ENCODE results near the gene SLC9A9.
"Not testable (repeated sequence)": the region's sequence is repeated elsewhere in the genome, so short reads cannot be mapped to it uniquely, and the experiment has no call there.

SLC9A9 gene

DNA sequence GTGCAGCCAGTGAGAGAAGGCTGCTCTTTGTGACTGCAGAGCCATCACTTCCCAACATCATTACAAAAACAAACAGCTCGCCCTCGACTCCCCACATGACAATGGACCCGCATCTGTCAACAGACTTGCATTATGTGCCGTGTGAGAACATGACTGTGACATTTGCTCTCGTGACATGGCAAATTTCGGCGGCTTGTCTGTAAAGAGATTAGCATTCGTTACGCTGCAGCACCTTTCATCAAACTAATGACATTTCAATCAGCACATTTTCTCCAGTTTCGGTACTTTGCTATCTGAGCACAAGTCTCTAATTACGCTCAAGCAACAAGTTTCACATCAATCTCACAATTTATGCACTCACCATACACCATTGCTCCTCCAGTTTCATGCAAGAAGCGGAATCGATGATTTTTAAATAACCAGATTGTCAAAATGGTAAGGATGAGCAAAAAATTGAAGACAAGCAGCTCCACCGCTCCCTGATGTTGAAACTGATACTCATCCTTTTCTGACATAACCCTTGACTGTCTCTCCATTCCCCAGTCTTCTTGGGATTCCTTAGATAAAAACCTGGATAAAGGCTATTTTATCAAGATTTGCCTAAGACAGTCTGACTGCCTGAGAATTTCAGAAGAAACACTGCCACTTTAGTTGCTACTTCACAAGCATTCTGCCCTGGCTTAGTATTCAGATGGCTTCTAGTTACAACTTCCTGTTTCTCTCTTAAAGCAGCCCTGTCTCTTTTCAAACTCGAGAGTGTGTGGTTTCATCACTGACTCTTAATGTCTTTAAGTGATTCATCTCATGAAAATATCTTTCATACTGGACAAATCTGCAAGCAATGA is at the start of gene SLC9A9:
TSS of gene SLC9A9 (minus strand) at position 682 of the 845 bp plus-strand sequence. CDS start at position 536, 146 bp downstream.
- DNase-seq (ENCODE audit: low spot score): peak; percentile 68

DNA sequence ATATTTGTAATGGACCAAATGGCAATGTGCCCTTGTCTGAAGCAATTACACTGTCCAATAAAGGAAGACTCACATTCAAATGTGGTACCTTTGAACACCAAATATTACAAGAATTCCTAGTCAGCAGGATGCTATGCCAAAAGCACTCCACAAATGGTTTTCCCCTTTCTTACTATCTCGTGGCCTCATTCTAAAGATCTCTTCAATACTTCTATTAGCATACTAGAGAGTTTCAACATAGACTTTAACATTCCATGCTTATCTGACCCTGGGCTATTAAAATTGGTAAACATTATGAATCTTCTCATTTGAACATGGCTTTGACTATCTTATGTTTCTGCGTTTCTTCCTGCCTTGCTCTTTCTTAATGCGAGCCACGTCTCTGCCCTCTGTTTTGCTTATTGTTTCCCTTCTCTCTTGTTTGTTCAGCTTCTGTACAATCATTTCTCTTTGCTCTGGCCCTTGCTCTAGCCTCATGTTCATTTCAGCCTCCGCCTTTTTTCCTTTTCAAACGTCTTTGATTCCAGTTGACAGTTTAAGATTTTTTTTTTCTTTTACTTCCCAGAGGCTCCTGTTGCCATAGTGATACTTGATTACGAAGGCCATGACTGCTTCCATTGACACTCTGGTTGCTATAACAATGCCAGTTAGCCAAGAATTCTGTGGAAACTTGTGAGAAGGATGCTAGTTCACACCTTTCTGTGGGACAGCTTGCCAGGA is 49.5 kb upstream of the SLC9A9 start:
- no peak for DNase-seq (ENCODE audit: low spot score)

DNA sequence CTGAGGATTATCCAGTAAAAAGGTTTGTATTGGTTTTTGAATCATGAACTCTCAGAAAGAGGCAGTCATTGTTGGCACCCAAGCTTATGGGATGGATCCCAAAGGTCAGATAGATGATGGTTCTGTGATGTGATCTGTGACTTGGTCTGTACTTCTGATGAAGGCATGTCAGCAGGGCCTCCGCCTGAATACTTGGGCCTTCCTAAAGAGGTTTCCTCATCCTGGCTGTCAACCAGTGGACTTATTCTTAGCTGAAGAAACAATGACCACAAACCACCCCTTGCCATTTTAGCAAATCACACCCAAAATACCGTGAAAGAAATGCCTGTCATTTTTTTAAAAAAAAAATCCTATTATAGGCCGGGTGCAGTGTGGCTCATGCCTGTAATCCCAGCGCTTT is 48.2 kb upstream of the SLC9A9 start:
- DNase-seq (ENCODE audit: low spot score): no peak

GRCh38 chr3:143895805-143896204 is 47.5 kb upstream of the SLC9A9 start:
- no peak for DNase-seq (ENCODE audit: low spot score)

GRCh38 chr3:143888846-143889245 is 40.6 kb upstream of the SLC9A9 start:
- DNase-seq (ENCODE audit: low spot score): no peak

- no peak for DNase-seq (ENCODE audit: low spot score)
These were observed 39.9 kb upstream of the SLC9A9 start for GRCh38 chr3:143888166-143888565.

DNA sequence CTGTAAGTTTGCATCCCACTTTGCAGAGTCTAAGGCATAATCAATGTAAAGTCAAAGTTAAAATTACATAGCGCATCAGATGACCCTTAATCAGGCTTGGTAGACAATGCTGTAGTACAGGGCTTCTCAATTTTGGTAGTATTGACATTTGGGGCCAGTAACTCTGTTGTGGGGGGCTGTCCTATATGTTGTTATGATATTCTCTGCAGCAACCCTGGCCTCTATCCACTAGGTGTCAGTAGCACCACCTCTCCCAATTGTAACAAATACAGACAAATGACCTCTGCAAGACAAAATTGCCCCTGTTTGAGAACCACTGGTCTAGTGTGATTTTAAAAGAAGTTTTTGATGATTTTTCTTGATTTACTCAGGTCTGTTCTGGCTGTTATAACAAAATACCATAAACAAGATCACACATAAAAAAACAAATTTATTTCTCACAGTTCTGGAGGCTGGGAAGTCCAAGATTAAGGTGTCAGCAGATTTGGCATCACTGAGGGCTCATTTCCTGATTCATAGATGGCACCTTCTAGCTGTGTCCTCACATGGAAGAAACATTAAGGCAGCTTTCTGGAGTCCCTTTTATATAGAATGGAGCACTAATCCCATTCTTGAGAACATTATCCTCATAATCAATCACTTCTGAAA is 37.6 kb upstream of the SLC9A9 start:
- peak; percentile 39 for DNase-seq (ENCODE audit: low spot score)

- no peak for DNase-seq (ENCODE audit: low spot score)
These were observed 36.6 kb upstream of the SLC9A9 start for GRCh38 chr3:143884861-143885260.

- no peak for DNase-seq (ENCODE audit: low spot score)
These were observed 34.9 kb upstream of the SLC9A9 start for GRCh38 chr3:143883151-143883550.

DNA sequence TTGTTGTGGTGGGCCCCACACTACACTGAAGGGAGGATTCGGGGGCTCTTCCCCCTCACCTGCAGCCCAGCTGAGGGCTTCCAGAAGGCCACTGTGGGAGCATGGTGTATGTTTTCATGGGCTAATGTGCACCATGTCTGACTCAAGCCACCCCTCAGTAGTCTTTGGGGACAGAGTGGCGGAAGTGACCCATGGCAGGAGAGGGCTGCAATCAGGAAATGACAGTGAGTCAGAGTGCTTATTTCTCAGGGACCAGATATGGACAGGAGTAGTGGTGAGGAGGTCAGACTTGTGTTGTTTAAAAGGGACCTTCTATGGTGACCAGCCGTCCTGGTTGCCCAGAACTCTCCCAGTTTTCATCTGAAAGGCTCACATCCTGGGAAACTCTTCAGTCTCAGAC is 32.8 kb upstream of the SLC9A9 start:
- DNase-seq (ENCODE audit: low spot score): no peak

GRCh38 chr3:143875546-143875945 is 27.3 kb upstream of the SLC9A9 start:
- DNase-seq (ENCODE audit: low spot score): no peak

- not testable (repeated sequence) for DNase-seq (ENCODE audit: low spot score)
These were observed 25.3 kb upstream of the SLC9A9 start for GRCh38 chr3:143873553-143873952.

GRCh38 chr3:143865302-143865701 is 17.0 kb upstream of the SLC9A9 start:
- DNase-seq (ENCODE audit: low spot score): no peak

- DNase-seq (ENCODE audit: low spot score): no peak
These were observed 11.4 kb upstream of the SLC9A9 start for GRCh38 chr3:143859465-143860203.

DNA sequence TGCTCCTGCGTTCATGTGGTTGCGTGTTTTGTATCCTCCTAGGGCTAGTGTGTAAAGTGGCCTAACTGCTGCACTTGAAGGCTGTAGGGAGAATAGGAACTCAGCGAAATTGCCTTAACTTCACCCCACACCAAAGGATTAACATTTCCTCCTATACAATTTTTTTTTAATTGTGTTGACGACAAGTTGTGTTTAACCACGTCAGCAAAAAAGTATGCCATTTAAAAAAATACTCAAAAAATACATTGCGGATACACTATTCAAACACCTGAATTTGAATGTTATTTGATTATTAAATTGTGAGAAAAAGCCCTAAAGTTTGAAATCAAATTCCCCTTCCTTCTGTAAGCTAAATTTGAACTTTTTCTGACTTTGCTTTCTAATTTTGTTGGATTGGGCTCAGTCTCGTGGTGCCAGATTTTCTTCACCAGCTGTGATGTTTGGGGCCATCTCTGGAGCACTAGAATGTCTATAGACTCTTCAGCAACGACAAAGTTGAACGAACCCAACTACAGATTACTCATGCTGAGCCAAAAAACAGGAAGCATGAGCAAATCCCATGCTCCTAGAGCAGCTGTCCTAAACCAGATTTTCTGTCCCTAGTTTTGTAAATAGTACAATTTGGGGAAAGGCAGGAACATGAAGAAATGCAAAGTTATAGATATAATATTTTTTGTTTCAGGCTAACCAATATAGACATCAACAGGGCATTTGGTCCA is 8.1 kb upstream of the SLC9A9 start:
- no peak for DNase-seq (ENCODE audit: low spot score)

GRCh38 chr3:143855183-143855582 is 6.9 kb upstream of the SLC9A9 start:
- DNase-seq (ENCODE audit: low spot score): peak; percentile 23

- DNase-seq (ENCODE audit: low spot score): no peak
These were observed 3.2 kb upstream of the SLC9A9 start for GRCh38 chr3:143851331-143852017.

- no peak for DNase-seq (ENCODE audit: low spot score)
These were observed 2.6 kb upstream of the SLC9A9 start for GRCh38 chr3:143850877-143851276.

DNA sequence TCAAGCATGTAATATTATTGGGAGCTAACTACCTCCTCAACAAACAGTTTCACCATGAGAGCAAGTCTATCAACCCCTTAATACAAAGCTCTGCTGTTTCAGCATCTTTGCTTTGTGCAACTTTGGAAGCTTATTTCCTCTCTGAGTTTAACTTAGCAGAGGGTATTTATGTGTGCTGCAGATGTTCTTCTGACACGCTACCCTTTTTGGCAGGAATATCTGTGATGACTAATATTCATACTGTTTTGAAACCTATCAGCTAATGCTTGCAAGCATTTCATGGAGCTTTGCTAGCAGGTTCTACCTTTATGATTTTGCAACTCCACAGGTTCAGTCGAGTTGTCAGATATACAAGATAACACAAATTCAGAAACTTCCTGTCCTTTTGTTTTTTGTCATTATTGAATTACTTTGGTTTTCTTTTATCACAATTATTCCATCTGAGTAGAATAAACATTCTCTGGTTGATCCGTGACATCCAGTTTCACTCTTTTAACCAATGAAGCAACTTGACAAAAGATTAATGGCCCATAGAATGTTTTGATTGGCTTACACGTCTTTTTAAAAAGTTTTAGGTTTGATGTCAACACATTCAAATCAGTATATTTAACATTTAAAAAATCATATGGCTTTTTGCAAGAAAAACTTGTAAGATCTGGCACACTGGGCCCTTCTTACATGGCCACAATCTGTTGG is 1.7 kb upstream of the SLC9A9 start:
- DNase-seq (ENCODE audit: low spot score): no peak

DNA sequence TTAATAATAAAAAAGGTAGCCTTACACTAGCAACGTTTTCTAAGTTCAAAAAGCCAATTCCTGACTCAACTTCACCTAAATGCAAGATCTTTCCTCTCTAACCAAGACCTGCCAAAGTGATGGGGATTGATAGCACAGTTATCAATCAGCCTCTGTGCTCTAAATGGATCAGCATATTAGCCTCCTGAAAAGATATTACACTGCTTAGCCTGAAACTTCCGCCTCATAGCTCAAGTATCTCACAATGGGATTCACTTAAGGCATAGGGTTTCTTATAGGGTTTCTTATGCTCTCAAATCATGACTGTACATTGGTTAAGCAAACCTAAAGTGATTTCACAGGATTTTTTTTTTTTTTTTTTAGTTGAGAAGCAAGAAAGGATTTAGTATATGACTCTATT is 436 bp upstream of the SLC9A9 start:
- DNase-seq (ENCODE audit: low spot score): no peak

Data from CD4-positive, alpha-beta T cell treated with Interleukin-15 for 4 hours (primary cell).